H1 (cell line): ENCODE measurements around the gene SLC6A19. TPM values are rescaled to one million over a fixed set of nuclear protein-coding genes. Genes with fewer than 3 reads are reported as not detected.

Experiments used
- CTCF ChIA-PET: fragments of 300-600 bp; sonication (Branson Sonifier 250); formaldehyde crosslinking; loops from one replicate; lab custom pipeline; 2021; ENCODE audit not compliant: partially characterized antibody; lab: Charles Lee
- POLR2A ChIA-PET: fragments of 300-600 bp; sonication (Branson Sonifier 250); formaldehyde crosslinking; loops from one replicate; lab custom pipeline; 2021; ENCODE audit warnings: inconsistent platforms; ENCODE audit not compliant: partially characterized antibody; lab: Charles Lee
- DNase-seq, 2 experiments: peaks; one replicate each; pipeline versions ENCODE4 v3.0.0 to v3.0.0-alpha.2; 2010 to 2022; ENCODE audit warnings: low spot score in 2 of 2, low read depth in 1 of 2, mixed read lengths in 1 of 2
- FAIRE-seq: peaks from 2 replicates; lab custom pipeline; 2011; peaks lifted over from hg19 to GRCh38; lab: Jason Lieb, UNC
- H2AFZ ChIP-seq: 2 replicates; pipeline ENCODE4 v1.8.1; 2012; ENCODE audit warnings: low read length, inconsistent platforms
- H2AK5ac ChIP-seq: 2 replicates; pipeline ENCODE4 v1.6.1; 2013; ENCODE audit warnings: low read depth, low read length
- H2BK120ac ChIP-seq: replicated peaks from 2 replicates; pipeline ENCODE3; 2013; ENCODE audit warnings: low read depth, low read length, inconsistent platforms
- H2BK12ac ChIP-seq: 2 replicates; pipeline ENCODE4 v1.6.1; 2013; ENCODE audit warnings: low read depth, low read length
- H2BK15ac ChIP-seq: 2 replicates; pipeline ENCODE4 v1.6.1; 2013; ENCODE audit warnings: low read length
- H2BK20ac ChIP-seq: 2 replicates; pipeline ENCODE4 v1.6.1; 2013; ENCODE audit warnings: low read length
- H2BK5ac ChIP-seq: 2 replicates; pipeline ENCODE4 v1.6.1; 2013; ENCODE audit warnings: low read depth, low read length
- H3K14ac ChIP-seq: 2 replicates; pipeline ENCODE4 v1.6.1; 2013; ENCODE audit warnings: inconsistent platforms; ENCODE audit not compliant: insufficient read length
- H3K18ac ChIP-seq: 2 replicates; pipeline ENCODE4 v1.6.1; 2013; ENCODE audit warnings: low read length; ENCODE audit errors: extremely low read depth
- H3K23ac ChIP-seq: 2 replicates; pipeline ENCODE4 v1.6.1; 2013; ENCODE audit warnings: inconsistent platforms; ENCODE audit not compliant: insufficient read length
- H3K23me2 ChIP-seq: 2 replicates; pipeline ENCODE4 v1.6.1; 2013; ENCODE audit warnings: low read depth, low read length
- H3K27ac ChIP-seq: 2 replicates; pipeline ENCODE4 v1.6.1; 2011; ENCODE audit warnings: low read depth, low read length, inconsistent platforms
- H3K27me3 ChIP-seq, 4 experiments: replicated peaks in 1 of 4; 1 replicate in 1 of 4; 2 replicates in 3 of 4; pipeline versions ENCODE4 v1.6.1 to v1.8.1; 2011 to 2013; ENCODE audit warnings: low read length in 3 of 4, mild to moderate bottlenecking in 3 of 4, inconsistent platforms in 2 of 4, mixed read lengths in 2 of 4, moderate library complexity in 1 of 4; ENCODE audit not compliant: control insufficient read depth in 3 of 4, insufficient read depth in 3 of 4; ENCODE audit errors: extremely low read depth in 1 of 4
- H3K36me3 ChIP-seq, 4 experiments: 2 replicates each; pipeline versions ENCODE4 v1.6.1 to v1.8.1; 2011 to 2013; ENCODE audit warnings: mild to moderate bottlenecking in 4 of 4, low read length in 3 of 4, moderate library complexity in 2 of 4, control low read depth in 1 of 4, inconsistent platforms in 1 of 4; ENCODE audit not compliant: insufficient read depth in 4 of 4, control insufficient read depth in 2 of 4
- H3K4ac ChIP-seq: replicated peaks from 2 replicates; pipeline ENCODE3; 2013; ENCODE audit warnings: low read length, low read depth, mixed read lengths, inconsistent platforms; ENCODE audit not compliant: insufficient read length
- H3K4me1 ChIP-seq, 4 experiments: replicated peaks in 1 of 4; 1 replicate in 1 of 4; 2 replicates in 3 of 4; pipeline versions ENCODE4 v1.6.1 to v1.8.1; 2011 to 2013; ENCODE audit warnings: low read length in 3 of 4, inconsistent platforms in 2 of 4, mixed read lengths in 1 of 4; ENCODE audit not compliant: insufficient read depth in 4 of 4, control insufficient read depth in 3 of 4
- H3K4me2 ChIP-seq, 2 experiments: 2 replicates each; pipeline versions ENCODE4 v1.6.1 to v1.8.1; 2011 to 2013; ENCODE audit warnings: low read depth in 2 of 2, low read length in 2 of 2, control low read depth in 1 of 2, inconsistent platforms in 1 of 2, mild to moderate bottlenecking in 1 of 2; ENCODE audit not compliant: insufficient read depth in 1 of 2
- H3K4me3 ChIP-seq, 4 experiments: fragments of 200-600, 300-600 bp in 1 of 4; sonication (generic), shearing (Covaris generic), sonication (Bioruptor Twin) in 1 of 4; 2 replicates each; pipeline versions ENCODE4 v1.5.1 to v1.8.1; 2011 to 2016; ENCODE audit warnings: low read length in 4 of 4, low read depth in 3 of 4, control low read depth in 2 of 4, inconsistent platforms in 2 of 4, mild to moderate bottlenecking in 2 of 4, mixed read lengths in 1 of 4, moderate library complexity in 1 of 4; ENCODE audit not compliant: insufficient read depth in 2 of 4; ENCODE audit errors: extremely low read depth in 1 of 4
- H3K56ac ChIP-seq: replicated peaks from 2 replicates; pipeline ENCODE3; 2013; ENCODE audit warnings: low read depth, mild to moderate bottlenecking, mixed read lengths, low read length, inconsistent platforms; ENCODE audit not compliant: insufficient read length
- H3K79me1 ChIP-seq: 2 replicates; pipeline ENCODE4 v1.6.1; 2013; ENCODE audit warnings: low read depth, low read length, control low read depth
- H3K79me2 ChIP-seq, 2 experiments: 2 replicates each; pipeline versions ENCODE4 v1.6.1 to v1.8.1; 2012 to 2013; ENCODE audit warnings: low read length in 2 of 2, mild to moderate bottlenecking in 2 of 2, inconsistent platforms in 1 of 2; ENCODE audit not compliant: insufficient read depth in 2 of 2, control insufficient read depth in 1 of 2
- H3K9ac ChIP-seq, 4 experiments: replicated peaks in 1 of 4; 1 replicate in 1 of 4; 2 replicates in 3 of 4; pipeline versions ENCODE4 v1.6.1 to v1.8.1; 2011 to 2013; ENCODE audit warnings: low read depth in 3 of 4, low read length in 3 of 4, control low read depth in 2 of 4, mild to moderate bottlenecking in 2 of 4, moderate library complexity in 2 of 4, inconsistent platforms in 1 of 4; ENCODE audit errors: extremely low read depth in 1 of 4
- H3K9me3 ChIP-seq, 2 experiments: 2 replicates each; pipeline versions ENCODE4 v1.6.1 to v1.8.1; 2012 to 2013; ENCODE audit warnings: mild to moderate bottlenecking in 2 of 2, moderate library complexity in 2 of 2, control low read depth in 1 of 2, inconsistent platforms in 1 of 2, low read depth in 1 of 2, low read length in 1 of 2, mixed read lengths in 1 of 2; ENCODE audit not compliant: insufficient read depth in 2 of 2
- H4K20me1 ChIP-seq, 2 experiments: replicated peaks in 1 of 2; 2 replicates each; pipeline versions ENCODE3 to v1.8.1; 2011 to 2013; ENCODE audit warnings: inconsistent platforms in 2 of 2, low read length in 2 of 2, mild to moderate bottlenecking in 1 of 2; ENCODE audit not compliant: insufficient read depth in 2 of 2, control insufficient read depth in 1 of 2
- H4K5ac ChIP-seq: 2 replicates; pipeline ENCODE4 v1.6.1; 2013; ENCODE audit warnings: low read length, low read depth, mixed read lengths, inconsistent platforms; ENCODE audit not compliant: insufficient read length
- H4K8ac ChIP-seq: 2 replicates; pipeline ENCODE4 v1.8.0; 2013; ENCODE audit warnings: mild to moderate bottlenecking, moderate library complexity, low read length, inconsistent platforms; ENCODE audit not compliant: insufficient read depth; ENCODE audit errors: extremely low read depth
- H4K91ac ChIP-seq: replicated peaks from 2 replicates; pipeline ENCODE3; 2013; ENCODE audit warnings: low read length, mixed read lengths, inconsistent platforms; ENCODE audit not compliant: insufficient read length
- CTBP2 ChIP-seq: IDR thresholded peaks from 2 replicates; pipeline ENCODE4 v1.7.0; 2011; ENCODE audit warnings: borderline replicate concordance, mild to moderate bottlenecking, moderate library complexity, mixed read lengths, low read length; ENCODE audit not compliant: insufficient read depth, insufficient read length
- GABPA ChIP-seq: IDR thresholded peaks from 2 replicates; pipeline ENCODE4 v1.6.1; 2011; ENCODE audit warnings: mild to moderate bottlenecking, low read length, moderate library complexity, borderline replicate concordance; ENCODE audit not compliant: insufficient read depth
- GTF2F1 ChIP-seq: IDR thresholded peaks from 2 replicates; pipeline ENCODE4 v1.6.1; 2012; ENCODE audit warnings: low read depth, low read length, improper control_type of control experiment, borderline replicate concordance
- HDAC2 ChIP-seq, 2 experiments: fragments of 300-600 bp in 1 of 2; sonication (generic) in 1 of 2; IDR thresholded peaks; 2 replicates each; pipeline ENCODE4 v1.6.1; 2011 to 2012; ENCODE audit warnings: low read depth in 2 of 2, low read length in 2 of 2, mild to moderate bottlenecking in 2 of 2, moderate library complexity in 2 of 2, borderline replicate concordance in 1 of 2, inconsistent platforms in 1 of 2
- PHF8 ChIP-seq: fragments of 200-600 bp; sonication (generic); conservative IDR thresholded peaks from 2 replicates; pipeline ENCODE4 v1.7.1; 2012; ENCODE audit warnings: low read depth, mild to moderate bottlenecking, inconsistent platforms, low read length, moderate library complexity
- RBBP5 ChIP-seq: IDR thresholded peaks from 2 replicates; pipeline ENCODE4 v1.7.1; 2012; ENCODE audit warnings: low read depth, mild to moderate bottlenecking, inconsistent platforms, low read length, moderate library complexity, borderline replicate concordance
- RXRA ChIP-seq: IDR thresholded peaks from 2 replicates; pipeline ENCODE4 v1.6.1; 2011; ENCODE audit warnings: low read depth, mild to moderate bottlenecking, low read length, moderate library complexity; ENCODE audit not compliant: insufficient read depth
- SIRT6 ChIP-seq: IDR thresholded peaks from one replicate; pipeline ENCODE4 v1.7.1; 2012; ENCODE audit warnings: low read length, inconsistent platforms
- SIX5 ChIP-seq: IDR thresholded peaks from 2 replicates; pipeline ENCODE4 v1.6.1; 2011; ENCODE audit warnings: mild to moderate bottlenecking, low read depth, low read length
- YY1 ChIP-seq: IDR thresholded peaks from 2 replicates; pipeline ENCODE4 v1.6.1; 2011; ENCODE audit warnings: low read depth, mild to moderate bottlenecking, low read length
- ZNF274 ChIP-seq: IDR thresholded peaks from 2 replicates; pipeline ENCODE4 v1.7.0; 2012; ENCODE audit warnings: low read length, borderline replicate concordance; ENCODE audit errors: extremely low read depth
- WGBS, 2 experiments: shearing (Covaris generic) in 1 of 2; methylation state at CpG; one replicate each; pipeline versions ENCODE4 v1.1.6 to v1.1.7; 2013 to 2015; ENCODE audit warnings: low lambda C conversion rate in 2 of 2, mixed read lengths in 2 of 2, inconsistent platforms in 1 of 2, low coverage in 1 of 2, missing lambda C conversion rate in 1 of 2; ENCODE audit not compliant: insufficient replicate concordance in 2 of 2, insufficient coverage in 1 of 2, insufficient read length in 1 of 2; ENCODE audit errors: extremely low coverage in 1 of 2, missing lambda C conversion rate in 1 of 2; 5-methylcytosine and 5-hydroxymethylcytosine counted together
- polyA plus RNA-seq, 7 experiments: library from polyadenylated mRNA; depleted of rRNA in 3 of 7; stranded (reverse) in 5 of 7; unstranded in 2 of 7; fragments of >200 nt in 5 of 7; fragments of 200-250 nt in 2 of 7; gene quantifications; 1 replicate in 5 of 7; 2 replicates in 1 of 7; 4 replicates in 1 of 7; pipeline versions ENCODE4 v1.2.1 to v1.2.3, GENCODE V29; 2011 to 2013; ENCODE audit warnings: missing spikeins in 2 of 7, mixed read lengths in 2 of 7
- total RNA-seq: library from RNA; stranded (reverse); fragmentation: NEBNext Ultra II Directional; extraction: Animal tissue kit (Norgen Biotek cat#: 25700); gene quantifications from 2 replicates; pipeline ENCODE4 v1.2.1, GENCODE V29; 2021

The SLC6A19 gene
- total and polyA plus RNA-seq, 2 of the 8 experiments (the other 6 are each of a cell fraction or from before 2014, with no cell fraction given): 0.02 TPM; not detected in 1

DNA sequence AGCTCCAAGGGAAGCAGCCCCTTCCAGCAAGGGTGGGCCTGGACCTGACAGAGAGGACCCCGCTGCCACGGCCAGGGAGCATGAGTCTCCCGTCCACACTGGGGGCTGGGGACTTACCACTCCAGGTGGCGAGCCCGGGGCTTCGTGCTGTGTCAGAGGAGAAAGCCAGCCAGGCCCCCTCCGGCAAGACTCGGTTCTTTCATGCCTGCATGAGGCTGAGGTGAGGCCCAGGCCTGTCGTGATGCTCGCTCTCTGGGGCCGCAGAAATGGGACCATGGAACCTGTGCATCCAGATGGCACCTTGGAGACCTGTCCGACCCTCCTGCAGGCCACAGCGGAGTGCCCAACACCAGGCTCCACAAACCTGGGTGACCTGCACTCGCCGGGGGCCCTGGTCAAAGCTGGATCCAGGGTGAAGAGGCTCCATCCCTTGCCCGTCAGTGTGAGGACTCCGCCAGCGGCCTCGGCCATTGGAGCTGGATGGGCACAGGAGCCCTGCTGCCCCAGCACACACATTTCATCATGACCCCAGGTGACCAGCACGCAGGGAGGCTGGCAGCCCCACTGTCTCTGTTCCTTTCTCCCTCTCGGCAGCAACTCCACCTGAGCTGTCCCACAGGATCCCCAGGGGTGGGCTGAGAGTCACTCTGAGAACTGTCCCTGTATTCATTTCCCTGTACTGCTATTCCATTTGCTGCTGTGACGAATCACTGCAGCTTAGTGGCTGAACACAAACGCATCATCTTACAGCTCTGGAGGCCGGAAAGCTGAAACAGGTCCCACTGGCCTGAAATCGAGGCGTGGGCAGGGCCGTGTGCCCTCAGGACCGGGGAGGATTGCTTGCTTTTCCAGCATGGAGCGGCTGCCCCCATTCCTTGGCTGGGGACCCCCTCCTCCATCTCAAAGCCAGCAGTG lies 48.2 kb downstream of the SLC6A19 start:
- ChIA-PET POLR2A (no interaction called here), CTCF (interaction anchor here (0.6 to 3.1 kb wide), 5 partner anchors 35 to 237 kb away, joined by 3 to 13 read pairs (median 3); no protein-coding TSS in a partner anchor)
- no peaks in the 10 kb centered on the region for H3K36me3 ChIP-seq
- no peak overlapping the region for H3K4me2 ChIP-seq
- no peak overlapping the region for H3K4me3 ChIP-seq
- no peak overlapping the region for H3K9ac ChIP-seq
- no peaks in the 10 kb centered on the region for H3K9me3 ChIP-seq
- no peak overlapping the region for H3K23ac ChIP-seq
- no peak overlapping the region for H2AK5ac ChIP-seq
- no peaks in the 10 kb centered on the region for H3K79me2 ChIP-seq
- FAIRE-seq (no peak), DNase-seq (no peak)
- no peak overlapping the region for H4K8ac ChIP-seq
- no peak overlapping the region for H2AFZ ChIP-seq
- H4K91ac ChIP-seq: no peak overlapping the region
- peaks cover 8 to 10% of the 10 kb centered on the region in 2 experiments for H4K20me1 ChIP-seq
- H3K56ac ChIP-seq: no peak overlapping the region
- no peak overlapping the region for H4K5ac ChIP-seq
- H3K23me2 ChIP-seq: peaks cover 2% of the 10 kb centered on the region; the same call in 1 of the 2 replicates
- WGBS, 2 experiments: 86% methylated on average over 23 of the region's 29 CpGs; no CpG with 5 or more reads in 1 of the 2 experiments
- no peaks in the 10 kb centered on the region; a peak in 1 of 7 replicates for H3K27me3 ChIP-seq
- no peak overlapping the region for H2BK12ac ChIP-seq
- H3K79me1 ChIP-seq: no peaks in the 10 kb centered on the region
- H3K18ac ChIP-seq: no peak overlapping the region
- H3K14ac ChIP-seq: no peak overlapping the region
- H2BK20ac ChIP-seq: no peak overlapping the region
- H3K4ac ChIP-seq: no peak overlapping the region
- H2BK15ac ChIP-seq: no peak overlapping the region
- no peak overlapping the region for H3K27ac ChIP-seq
- H2BK120ac ChIP-seq: no peak overlapping the region
- H2BK5ac ChIP-seq: no peak overlapping the region
- peaks cover 0 to 5% (median 0%) of the 10 kb centered on the region in 4 experiments; a peak in 3 of 7 replicates for H3K4me1 ChIP-seq
- TF ChIP-seq GABPA: no peak
- TF ChIP-seq ZNF274: no peak
- no peak for TF ChIP-seq YY1
- TF ChIP-seq HDAC2 (IDR thresholded peaks at IDR 0.05; ENCODE audit: borderline replicate concordance in 1 of 2, low read depth in 2 of 2, low read length in 2 of 2): no peak
- no peak for TF ChIP-seq SIX5
- no peak for TF ChIP-seq RXRA
- TF ChIP-seq CTBP2: no peak
- no peak for TF ChIP-seq PHF8
- no peak for TF ChIP-seq GTF2F1
- no peak for TF ChIP-seq RBBP5
- no peak for TF ChIP-seq SIRT6
